HG03342 (cell line): ENCODE data around the gene MAPK13.

ENCODE experiments used
- ATAC-seq: cut with Tn5 transposase; IDR thresholded peaks from one replicate; pipeline ENCODE4 v1.9.1; 2021; ENCODE audit warnings: mild to moderate bottlenecking, moderate library complexity; ENCODE audit not compliant: unreplicated experiment

MAPK13 gene

GRCh38 chr6:36142971-36143838 lies 12.9 kb downstream of the MAPK13 start:
- ATAC-seq = no peak

- no peak for ATAC-seq
These were observed 15.2 kb downstream of the MAPK13 start for GRCh38 chr6:36145495-36145894.

- no peak for ATAC-seq
These were observed 17.0 kb downstream of the MAPK13 start for GRCh38 chr6:36147294-36147693.

GRCh38 chr6:36149476-36149875 lies 19.2 kb downstream of the MAPK13 start:
- ATAC-seq = no peak

- no peak for ATAC-seq
These were observed 20.0 kb downstream of the MAPK13 start for GRCh38 chr6:36150283-36150682.

- no peak for ATAC-seq
These were observed 24.0 kb downstream of the MAPK13 start for GRCh38 chr6:36154286-36154685.

GRCh38 chr6:36155662-36156061 lies 25.3 kb downstream of the MAPK13 start:
- no peak for ATAC-seq

- no peak for ATAC-seq
These were observed 29.9 kb downstream of the MAPK13 start for GRCh38 chr6:36160147-36160760.

- ATAC-seq = peak; percentile 43
These were observed 39.0 kb downstream of the MAPK13 start for GRCh38 chr6:36169023-36170007.

GRCh38 chr6:36170704-36171103 lies 40.4 kb downstream of the MAPK13 start:
- ATAC-seq = no peak

GRCh38 chr6:36171573-36171972 lies 41.3 kb downstream of the MAPK13 start:
- ATAC-seq = no peak

GRCh38 chr6:36177166-36177565 lies 46.9 kb downstream of the MAPK13 start:
- ATAC-seq = no peak

- ATAC-seq = no peak
These were observed 48.2 kb downstream of the MAPK13 start for GRCh38 chr6:36178544-36178943.

- no peak for ATAC-seq
These were observed 49.8 kb downstream of the MAPK13 start for GRCh38 chr6:36180126-36180525.

- no peak for ATAC-seq
These were observed 54.0 kb downstream of the MAPK13 start for GRCh38 chr6:36184311-36184710.

GRCh38 chr6:36186199-36186598 lies 55.9 kb downstream of the MAPK13 start:
- ATAC-seq = no peak

GRCh38 chr6:36187446-36187845 lies 57.1 kb downstream of the MAPK13 start:
- ATAC-seq = no peak
